GM19099 (cell line): ENCODE data around the gene BRD3.

Experiments
- POLR2A ChIP-seq: IDR thresholded peaks from 3 replicates; pipeline ENCODE4 v1.6.1; 2011; ENCODE audit warnings: low read depth; ENCODE audit not compliant: insufficient read length; ENCODE audit errors: extremely low read depth

Gene BRD3

GRCh38 chr9:134067904-134068743 is at the start of gene BRD3:
Gene BRD3 (minus strand): TSS chr9:134068026. CDS start chr9:134053477, 14,549 bp downstream.
- peak; percentile 66 for TF ChIP-seq POLR2A

- no peak for TF ChIP-seq POLR2A
Measured at GRCh38 chr9:134112561-134112960, 44.7 kb upstream of the BRD3 start.

DNA sequence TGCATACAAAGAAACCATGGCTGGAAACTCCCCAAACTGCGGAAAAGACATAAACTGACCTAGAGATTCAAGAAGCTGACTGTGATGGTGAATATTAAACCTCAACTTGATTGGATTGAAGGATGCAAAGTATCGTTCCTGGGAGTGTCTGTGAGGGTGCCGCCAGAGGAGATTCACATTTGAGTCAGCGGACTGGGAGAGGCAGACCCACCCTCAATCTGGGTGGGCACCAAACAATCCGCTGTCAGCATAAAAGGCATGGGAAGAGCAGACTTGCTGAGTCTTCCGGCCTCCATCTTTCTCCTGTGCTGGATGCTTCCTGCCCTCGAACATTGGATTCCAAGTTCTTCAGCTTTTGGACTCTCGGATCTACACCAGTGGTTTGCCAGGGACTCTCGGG is 43.2 kb upstream of the BRD3 start:
- no peak for TF ChIP-seq POLR2A

- TF ChIP-seq POLR2A: no peak
Measured at GRCh38 chr9:134103391-134103998, 35.7 kb upstream of the BRD3 start.

DNA sequence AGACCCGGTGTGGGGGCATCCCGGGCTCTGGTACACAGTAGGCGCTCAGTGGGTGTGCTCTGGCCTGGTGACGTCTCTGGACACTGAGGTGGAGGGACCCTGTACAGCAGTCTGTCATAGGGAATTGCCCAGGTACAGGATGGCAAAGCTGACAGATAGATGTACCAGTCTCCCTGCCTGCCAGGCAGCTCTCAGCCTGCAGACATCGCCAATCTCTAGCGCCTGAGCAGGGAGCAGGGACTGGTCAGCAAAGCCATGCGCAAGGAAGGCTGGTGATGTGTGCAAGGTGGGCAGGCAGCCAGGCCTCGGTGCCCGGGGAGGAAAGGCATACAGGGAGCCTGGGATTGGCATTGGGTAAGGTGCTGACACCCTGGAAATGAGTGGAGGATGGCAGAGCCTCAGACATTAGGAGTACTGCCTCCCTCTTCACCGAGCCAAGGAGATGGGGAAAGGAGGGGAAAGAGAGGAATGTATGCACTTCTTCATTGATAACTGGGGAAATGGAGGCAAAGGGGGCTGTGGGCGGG is 33.9 kb upstream of the BRD3 start:
- TF ChIP-seq POLR2A: no peak

- no peak for TF ChIP-seq POLR2A
Measured at GRCh38 chr9:134100040-134100439, 32.2 kb upstream of the BRD3 start.

GRCh38 chr9:134099123-134099761 is 31.4 kb upstream of the BRD3 start:
- TF ChIP-seq POLR2A: no peak

DNA sequence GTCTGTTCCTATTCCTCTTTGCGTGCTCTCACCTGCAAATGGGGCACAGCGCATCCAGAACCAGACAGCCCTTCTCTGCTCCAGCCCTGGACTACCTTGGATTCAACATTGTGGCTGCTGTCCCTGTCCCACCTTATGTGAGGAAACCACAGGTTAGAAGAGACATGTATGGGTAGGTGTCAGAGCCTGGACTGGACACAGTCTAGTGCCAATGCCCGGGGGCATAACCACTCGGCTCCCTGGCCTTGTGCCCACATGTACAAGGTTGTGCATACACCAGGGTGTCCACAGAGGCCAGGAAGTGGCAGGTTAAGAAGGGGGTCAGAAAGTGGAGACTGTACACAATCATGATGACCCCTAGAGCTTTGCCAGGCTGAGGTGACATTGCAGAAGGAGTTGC is 22.1 kb upstream of the BRD3 start:
- TF ChIP-seq POLR2A: no peak

DNA sequence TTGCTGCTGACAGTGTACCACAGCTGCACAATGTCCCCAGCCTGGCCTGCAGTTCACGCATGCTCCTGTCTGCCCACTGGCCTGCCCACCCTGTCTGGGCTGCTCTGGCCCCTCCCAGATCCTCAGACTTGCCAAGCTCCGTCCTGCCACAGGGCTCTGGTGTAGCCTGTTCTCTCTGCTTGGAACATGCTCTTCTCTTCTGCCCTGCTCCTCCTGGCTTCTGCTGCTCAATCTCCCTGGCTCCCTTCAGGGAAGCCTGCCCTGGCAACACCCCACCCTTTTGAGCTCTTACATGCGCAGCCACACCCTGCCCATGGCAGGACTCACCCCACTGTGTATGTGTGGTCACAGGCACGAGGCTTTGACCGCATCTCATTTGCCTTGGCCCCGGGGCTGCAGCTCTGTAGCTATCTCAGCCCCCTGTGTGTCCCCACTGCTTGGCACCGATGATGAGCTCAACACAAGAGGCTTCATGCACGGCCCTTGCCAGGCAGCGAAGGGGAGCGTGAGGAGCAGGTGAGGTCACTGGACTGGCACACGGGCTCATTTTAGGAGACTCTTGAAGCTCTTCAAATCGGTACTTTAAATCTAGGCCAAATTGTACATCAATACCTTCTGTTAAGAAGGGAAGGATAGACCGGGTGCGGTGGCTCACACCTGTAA is 20.4 kb upstream of the BRD3 start:
- TF ChIP-seq POLR2A: no peak

GRCh38 chr9:134085674-134086073 is 17.8 kb upstream of the BRD3 start:
- no peak for TF ChIP-seq POLR2A

DNA sequence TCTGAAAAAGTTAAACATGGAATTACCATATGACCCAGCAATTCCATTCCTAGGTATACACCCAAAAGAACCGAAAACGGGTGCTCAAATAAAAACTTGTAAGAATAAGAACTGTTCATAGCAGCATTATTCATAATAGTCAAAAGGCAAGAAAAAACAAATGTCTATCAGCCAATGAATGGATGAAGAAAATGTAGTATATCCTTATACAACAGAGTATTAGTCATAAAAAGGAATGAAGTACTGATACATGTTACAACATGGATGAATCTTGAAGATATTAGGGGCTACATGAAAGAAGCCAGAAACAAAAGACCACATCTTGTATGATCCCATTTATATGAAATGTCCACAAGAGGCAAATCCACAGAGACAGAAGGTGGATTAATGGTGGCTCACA is 15.6 kb upstream of the BRD3 start:
- no peak for TF ChIP-seq POLR2A

DNA sequence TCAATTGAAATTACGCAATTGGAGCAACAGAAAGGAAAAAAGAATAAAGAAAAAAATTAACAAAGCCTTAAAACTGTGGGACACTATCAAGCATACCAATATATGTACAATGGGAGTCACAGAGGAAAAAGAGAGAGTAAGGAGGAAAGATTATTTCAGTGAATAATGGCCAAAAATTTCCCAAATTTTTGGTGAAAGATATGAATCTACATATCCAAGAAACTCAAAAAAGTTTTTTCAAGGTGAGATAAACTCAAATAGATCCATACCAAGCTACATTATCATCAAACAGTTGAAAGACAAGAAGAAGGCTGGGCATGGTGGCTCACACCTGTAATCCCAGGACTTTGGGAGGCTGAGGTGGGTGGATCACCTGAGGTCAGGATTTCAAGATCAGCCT is 8.8 kb upstream of the BRD3 start:
- TF ChIP-seq POLR2A: no peak

GRCh38 chr9:134073500-134073899 is 5.7 kb upstream of the BRD3 start:
- TF ChIP-seq POLR2A: no peak

GRCh38 chr9:134071149-134071548 is 3.3 kb upstream of the BRD3 start:
- no peak for TF ChIP-seq POLR2A

- no peak for TF ChIP-seq POLR2A
Measured at GRCh38 chr9:134069480-134070399, 1.9 kb upstream of the BRD3 start.
